Measurements from ENCODE around the gene GRM8.

DNA sequence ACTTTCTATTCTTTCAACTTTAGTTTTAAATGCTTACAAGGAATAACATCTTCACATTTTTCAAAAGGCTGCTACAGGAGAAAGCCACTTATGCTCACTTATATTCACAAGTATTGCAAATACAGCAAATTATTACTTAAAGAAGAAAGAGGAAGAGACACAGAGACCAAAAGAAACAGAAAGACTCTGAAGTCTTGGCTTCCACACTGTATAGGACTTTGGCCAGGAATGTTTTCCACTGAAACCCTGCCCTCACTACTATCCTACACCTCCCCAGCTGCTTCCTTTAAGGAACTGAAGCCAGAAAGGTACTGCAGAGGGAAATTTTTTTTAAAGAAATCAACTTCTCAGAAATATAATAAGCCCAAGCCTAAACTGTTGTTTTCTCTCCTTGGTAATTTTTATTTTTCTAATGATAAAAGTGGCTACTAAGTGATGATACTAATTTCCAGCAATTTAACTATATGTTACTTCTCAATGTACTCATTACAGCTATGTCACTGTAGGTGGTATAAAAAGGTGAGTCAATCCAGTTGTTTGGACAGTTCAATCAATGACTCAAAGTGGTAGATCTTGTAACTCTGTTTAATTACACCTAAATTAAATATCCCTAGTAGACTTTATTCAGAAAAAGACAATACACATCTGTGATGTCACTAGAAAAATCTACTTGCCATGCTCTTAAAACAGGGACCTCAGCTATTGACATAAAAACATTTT lies 231.6 kb downstream of the GRM8 start:
- TF ChIP-seq, protein P1, sequence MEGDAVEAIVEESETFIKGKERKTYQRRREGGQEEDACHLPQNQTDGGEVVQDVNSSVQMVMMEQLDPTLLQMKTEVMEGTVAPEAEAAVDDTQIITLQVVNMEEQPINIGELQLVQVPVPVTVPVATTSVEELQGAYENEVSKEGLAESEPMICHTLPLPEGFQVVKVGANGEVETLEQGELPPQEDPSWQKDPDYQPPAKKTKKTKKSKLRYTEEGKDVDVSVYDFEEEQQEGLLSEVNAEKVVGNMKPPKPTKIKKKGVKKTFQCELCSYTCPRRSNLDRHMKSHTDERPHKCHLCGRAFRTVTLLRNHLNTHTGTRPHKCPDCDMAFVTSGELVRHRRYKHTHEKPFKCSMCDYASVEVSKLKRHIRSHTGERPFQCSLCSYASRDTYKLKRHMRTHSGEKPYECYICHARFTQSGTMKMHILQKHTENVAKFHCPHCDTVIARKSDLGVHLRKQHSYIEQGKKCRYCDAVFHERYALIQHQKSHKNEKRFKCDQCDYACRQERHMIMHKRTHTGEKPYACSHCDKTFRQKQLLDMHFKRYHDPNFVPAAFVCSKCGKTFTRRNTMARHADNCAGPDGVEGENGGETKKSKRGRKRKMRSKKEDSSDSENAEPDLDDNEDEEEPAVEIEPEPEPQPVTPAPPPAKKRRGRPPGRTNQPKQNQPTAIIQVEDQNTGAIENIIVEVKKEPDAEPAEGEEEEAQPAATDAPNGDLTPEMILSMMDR (IDR thresholded peaks at IDR 0.05; ENCODE audit: low read length): no peak
- TF ChIP-seq EZH2 (optimal IDR thresholded peaks at IDR 0.05; ENCODE audit: low read depth, low read length): no peak
